DMS 273 (cell line): Measurements from ENCODE around the gene TBC1D4.

ENCODE experiments used
- DNase-seq: peaks from one replicate; lab custom pipeline; 2025; ENCODE audit not compliant: unreplicated experiment; lab: John Stamatoyannopoulos, UW

TBC1D4 gene

DNA sequence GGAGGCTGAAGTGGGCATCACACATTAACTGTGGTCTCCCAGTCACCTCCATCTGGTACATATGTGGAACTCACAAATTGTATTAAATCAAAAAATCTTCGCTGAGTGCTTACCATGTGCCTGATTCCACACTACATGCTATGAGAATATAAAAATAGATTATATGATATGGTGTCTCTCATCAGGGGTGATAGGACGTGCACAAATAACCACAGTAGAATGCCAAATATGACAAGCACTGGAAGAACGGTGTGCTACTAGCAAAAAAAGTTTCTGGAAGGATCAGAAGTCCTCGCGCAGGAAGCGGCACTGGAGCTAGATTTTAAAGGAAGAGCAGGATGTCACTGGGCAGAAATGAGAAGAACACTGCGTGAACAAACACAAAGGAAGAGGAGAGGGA, 62.3 kb downstream of the TBC1D4 start:
- DNase-seq, result no peak

DNA sequence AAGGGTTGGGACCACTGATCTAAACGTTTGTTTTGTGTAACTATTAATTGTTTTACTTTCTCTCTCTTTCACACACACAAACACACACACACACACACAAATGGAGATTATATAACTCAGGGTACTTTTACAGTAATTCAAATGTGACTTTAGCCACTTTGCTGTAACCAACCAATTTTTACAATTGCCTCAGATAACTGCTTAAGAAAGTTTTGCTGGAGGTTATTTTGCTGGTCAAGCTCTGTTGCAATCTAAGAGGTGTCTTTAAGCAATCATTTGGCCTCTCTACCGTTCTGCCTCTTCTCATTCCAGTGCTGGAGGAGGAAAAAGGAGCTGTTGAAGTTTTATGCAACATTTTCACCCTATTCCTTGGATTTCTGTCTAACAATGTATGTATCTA, 63.0 kb downstream of the TBC1D4 start:
- no peak for DNase-seq

DNA sequence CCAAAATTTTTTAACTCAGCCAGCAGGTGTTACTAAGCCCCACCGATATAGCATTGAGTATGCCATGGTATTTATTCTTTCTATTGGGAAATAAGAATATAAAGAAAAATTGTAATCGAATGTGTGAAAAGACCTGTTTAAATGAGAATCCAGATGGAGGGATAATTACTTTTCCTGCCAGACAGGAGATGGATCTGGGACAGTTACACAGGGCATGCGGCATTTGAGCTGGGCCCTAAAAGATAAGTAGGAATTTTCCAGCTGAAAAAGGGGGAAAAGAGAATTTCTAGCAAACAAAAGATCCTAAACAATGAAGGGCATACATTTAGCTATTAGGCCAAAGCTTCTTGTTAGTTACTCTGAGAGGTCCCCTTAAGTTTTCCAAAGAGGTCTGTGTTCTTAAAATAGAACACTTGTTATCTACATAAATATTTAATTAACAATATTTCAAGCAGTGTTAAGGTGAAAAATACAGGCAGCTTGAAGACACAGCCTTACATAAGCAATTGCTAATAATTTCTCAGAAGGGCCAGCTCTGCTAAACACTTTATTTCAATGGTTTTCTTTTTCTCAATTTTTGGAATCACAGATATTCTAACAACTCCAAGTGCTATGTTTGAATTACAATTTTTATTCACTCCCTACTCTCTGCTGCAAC, 63.7 kb downstream of the TBC1D4 start:
- no peak for DNase-seq

- DNase-seq, result no peak
Measured at GRCh38 chr13:75417656-75418055, 64.3 kb downstream of the TBC1D4 start.

DNA sequence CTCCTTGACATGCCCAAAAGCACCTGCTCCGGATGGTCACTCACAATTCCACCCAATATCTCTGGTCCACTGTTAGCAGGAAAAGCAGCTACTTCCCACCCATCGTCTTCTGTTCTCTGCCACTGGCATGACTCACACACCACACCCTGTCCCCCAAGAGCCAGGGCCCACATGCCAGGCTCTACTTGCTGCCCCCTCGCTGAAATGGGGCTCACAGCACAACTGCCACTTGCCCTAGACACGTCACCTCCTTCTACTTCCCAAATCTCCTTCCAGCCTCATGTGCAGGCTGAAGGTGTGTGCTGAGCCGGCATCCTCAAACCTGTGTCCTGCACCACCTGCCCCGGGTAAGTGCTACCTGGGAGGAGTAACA, 65.0 kb downstream of the TBC1D4 start:
- no peak for DNase-seq

- DNase-seq, result no peak
Measured at GRCh38 chr13:75416327-75417011, 65.5 kb downstream of the TBC1D4 start.

- DNase-seq, result no peak
Measured at GRCh38 chr13:75415694-75416093, 66.3 kb downstream of the TBC1D4 start.

GRCh38 chr13:75415171-75415570, 66.8 kb downstream of the TBC1D4 start:
- DNase-seq, result no peak

DNA sequence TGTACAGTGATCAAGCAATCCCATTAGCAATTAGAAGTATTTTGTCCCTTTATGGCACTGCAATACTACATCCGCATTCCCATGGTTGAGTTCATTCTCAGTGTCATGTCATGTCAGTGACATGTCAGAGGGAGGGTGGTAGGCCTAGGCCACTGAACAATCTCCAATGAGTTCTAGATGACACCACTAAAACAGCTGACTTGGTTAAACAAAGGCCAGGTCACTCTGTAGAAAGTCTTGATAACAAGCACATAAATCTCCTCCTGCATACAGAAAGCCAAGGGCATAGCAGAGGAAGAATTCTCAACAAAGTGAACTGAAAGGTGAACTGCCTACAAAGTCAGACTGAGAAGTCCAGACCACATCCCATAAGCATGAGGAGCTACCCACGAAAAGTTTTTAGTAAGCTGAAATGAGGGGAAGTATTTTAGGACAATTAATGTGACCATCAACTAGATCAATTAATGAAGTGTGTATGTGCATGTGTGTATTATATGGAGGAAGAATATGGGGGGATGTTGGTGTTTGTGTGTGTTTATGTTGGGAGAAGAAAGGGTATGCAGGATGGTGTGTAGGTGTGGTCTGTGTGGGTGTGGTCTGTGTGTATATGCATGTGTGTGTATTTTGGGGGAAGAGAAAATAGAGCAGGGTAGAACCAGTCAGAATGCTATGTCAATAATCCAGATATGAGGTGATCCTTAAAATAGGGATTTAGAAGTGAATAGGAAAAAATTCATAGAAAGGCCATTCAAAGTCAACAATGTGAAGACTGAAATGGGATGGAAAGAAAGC, 67.7 kb downstream of the TBC1D4 start:
- DNase-seq, result no peak

DNA sequence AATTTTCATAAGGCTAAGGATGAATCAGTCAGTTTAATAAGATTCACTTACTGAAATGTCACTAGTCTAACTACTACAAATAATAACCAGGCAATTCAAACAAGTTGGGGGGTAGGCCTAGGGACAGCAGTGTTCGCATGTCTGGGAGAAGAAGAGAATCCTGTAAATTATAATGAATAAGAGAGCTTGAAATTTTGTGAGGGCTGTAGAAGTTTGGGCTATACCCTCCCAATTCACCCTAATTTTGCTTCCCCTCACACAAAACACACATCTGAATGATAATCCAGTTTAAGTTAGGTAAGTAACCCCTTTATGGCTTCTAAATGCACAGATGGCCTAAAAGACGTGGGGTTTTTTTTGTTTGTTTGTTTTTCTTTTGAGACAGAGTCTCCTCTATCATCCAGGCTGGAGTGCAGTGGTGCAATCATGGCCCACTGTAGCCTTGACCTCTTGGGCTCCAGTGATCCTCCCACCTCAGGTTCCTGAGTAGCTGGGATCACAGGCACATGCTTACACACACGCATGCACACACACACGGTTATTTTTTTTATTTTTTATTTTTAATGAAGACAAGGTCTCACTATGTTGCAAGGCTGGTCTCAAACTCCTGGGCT, 69.9 kb downstream of the TBC1D4 start:
- no peak for DNase-seq

GRCh38 chr13:75410207-75410606, 71.8 kb downstream of the TBC1D4 start:
- DNase-seq, result no peak

DNA sequence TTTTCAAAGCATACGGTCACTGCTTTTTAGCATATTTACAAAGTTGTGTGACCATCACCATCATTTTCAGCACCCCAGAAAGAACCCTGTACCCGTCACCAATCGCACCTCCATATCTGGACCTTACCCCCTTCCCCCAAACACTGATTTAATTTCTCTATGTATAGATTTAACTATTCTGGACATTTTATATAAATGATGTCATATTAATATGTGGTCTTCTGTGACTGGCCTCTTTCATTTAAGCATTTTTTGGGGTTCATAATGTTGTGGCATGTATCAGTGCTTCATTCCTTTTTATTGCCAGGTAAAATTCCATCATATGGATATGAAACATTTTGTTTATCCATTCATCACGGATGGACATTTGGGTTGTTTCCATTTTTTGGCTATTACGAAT, 74.0 kb downstream of the TBC1D4 start:
- DNase-seq, result no peak

DNA sequence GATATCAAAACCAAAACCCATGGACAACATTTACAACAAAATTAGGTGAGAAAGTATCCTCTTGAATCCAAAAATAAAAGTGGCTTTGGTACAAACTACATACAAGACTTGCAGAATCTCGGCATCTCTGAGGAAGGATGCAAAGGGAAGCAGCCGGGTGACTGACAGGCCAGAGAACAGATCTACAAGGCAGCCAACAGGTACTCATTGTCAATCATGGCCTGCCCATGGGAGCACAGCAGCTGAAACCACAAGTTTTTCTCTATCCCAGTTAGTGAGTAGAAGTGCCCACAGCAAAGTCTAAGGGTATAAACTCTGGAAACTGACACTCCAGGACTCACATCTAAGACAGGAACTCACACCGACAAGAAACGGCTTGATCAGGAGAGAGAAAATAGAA, 74.5 kb downstream of the TBC1D4 start:
- no peak for DNase-seq

- peak; percentile 13 for DNase-seq
Measured at GRCh38 chr13:75405976-75406703, 75.8 kb downstream of the TBC1D4 start.

- DNase-seq, result peak; percentile 70
Measured at GRCh38 chr13:75404726-75405125, 77.2 kb downstream of the TBC1D4 start.

GRCh38 chr13:75402787-75403186, 79.2 kb downstream of the TBC1D4 start:
- DNase-seq, result peak; percentile 14

DNA sequence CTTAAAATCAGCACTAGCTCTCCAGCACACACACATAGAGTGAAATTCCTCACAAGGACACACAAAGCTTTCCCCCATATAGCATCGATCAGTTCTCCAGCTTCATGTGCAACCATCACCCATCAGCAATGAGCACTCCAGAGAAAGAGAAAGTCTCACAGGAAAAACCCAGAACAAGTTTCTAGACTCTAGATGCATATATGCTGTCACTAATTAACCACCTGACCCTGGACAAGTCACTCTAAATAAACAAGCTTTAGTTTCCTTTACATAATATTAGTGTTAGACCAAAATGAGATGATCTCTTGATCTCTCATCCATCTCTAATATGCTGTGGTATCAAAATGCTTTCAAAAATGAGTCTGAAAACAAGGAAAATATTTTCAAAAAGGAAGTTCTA, 81.2 kb downstream of the TBC1D4 start:
- no peak for DNase-seq

DNA sequence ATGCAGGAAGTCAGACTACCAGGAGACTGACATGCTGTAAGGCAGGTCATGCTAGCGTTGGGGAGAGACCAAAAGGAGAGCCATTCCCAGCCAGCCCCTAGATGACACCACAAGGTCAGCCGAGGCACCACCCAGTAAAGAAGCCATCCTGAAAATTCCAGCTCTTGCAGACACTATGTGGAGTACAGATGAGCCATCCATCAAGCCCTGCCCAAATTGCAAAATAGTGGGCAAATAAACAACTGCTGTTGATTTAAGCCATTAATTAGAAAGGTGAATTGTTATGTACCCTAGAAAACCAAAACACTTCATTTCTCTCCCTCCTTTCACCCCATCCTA, 82.1 kb downstream of the TBC1D4 start:
- DNase-seq, result no peak

- no peak for DNase-seq
Measured at GRCh38 chr13:75399168-75399878, 82.6 kb downstream of the TBC1D4 start.

DNA sequence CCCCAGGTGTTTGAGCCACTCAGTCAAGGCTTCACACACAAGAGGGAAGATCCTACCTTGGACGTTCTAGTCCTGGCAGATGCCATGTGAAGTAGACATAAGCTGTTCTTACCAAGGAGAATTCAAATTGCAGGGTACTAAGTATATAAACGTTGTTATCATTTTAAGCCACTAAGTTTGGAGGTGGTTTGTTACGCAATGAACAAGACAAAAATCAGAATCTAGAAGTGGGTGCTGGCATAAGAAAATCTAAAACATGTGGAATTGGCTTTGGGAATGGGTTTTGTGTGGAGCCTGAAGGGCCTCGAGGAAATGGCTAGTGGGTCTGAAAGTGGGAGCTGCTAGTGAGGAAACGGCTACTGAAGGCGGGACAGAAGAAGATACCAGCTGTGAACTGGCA, 83.9 kb downstream of the TBC1D4 start:
- DNase-seq, result no peak

DNA sequence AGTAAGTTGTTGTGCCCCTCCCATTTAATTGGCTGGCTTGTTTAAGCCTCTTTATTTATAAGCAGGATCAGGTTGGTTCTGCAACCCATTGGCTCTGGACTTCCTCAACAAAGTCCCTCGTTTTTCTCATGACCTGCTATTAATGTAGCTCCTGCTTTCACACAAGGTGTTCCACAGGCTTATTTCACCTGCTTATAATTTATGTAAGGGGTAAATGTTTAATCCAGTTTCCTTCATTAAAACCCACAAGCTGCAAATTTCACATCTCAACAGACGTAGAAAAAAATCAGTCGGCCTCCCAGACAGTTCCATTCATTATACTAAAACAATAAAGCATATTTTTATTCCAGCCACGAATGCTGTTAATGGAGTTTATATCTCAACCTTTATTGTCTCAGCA, 86.1 kb downstream of the TBC1D4 start:
- DNase-seq, result no peak
